ENCODE measurements around the gene PRKCB.

- TF ChIP-seq CTCF (IDR thresholded peaks at IDR 0.05; ENCODE audit: low read depth, low read length): no peak
- TF ChIP-seq EZH2phosphoT487 (IDR thresholded peaks at IDR 0.05; ENCODE audit: low read depth): no peak
These were observed 875 bp downstream of the PRKCB start for GRCh38 chr16:23836404-23837311.

Data from OCI-LY3 (cell line).